ENCODE data around the gene PODNL1. TPM values are rescaled to one million over a fixed set of nuclear protein-coding genes. Genes with fewer than 3 reads are reported as not detected.

Gene PODNL1
- total and polyA plus RNA-seq, 2 of the 8 experiments (the other 6 are each of a cell fraction or from before 2014, with no cell fraction given) = 1.0 to 1.5 TPM

DNA sequence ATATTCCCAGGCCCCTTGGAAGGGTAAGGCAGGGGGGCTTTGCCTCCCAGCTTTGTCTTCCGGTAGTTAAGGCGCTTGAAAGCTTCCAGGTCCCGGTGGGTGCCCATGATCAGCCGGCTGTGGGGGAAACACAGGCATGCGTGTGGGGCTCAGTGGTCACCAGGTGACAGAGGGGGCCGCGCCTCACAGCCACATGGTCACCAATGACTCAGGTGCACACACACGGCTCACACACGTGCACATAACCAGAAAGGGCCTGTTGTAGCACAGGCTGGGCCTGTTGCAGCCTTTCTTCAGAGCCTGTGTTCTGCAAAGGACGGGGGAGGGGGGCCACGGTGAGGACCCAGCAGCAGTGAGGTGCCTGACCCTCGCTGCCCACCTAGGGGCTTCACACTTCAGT lies 55.4 kb downstream of the PODNL1 start (continued):
- TF ChIP-seq PHF8 (conservative IDR thresholded peaks at IDR 0.05; ENCODE audit: low read depth, low read length) = no peak
- no peak for TF ChIP-seq SIX5 (IDR thresholded peaks at IDR 0.05; ENCODE audit: low read depth, low read length)
- TF ChIP-seq SIN3A (conservative IDR thresholded peaks at IDR 0.05 in 1 of 2, IDR thresholded peaks at IDR 0.05 in 1 of 2; ENCODE audit: low read depth in 1 of 2, low read length in 2 of 2) = no peak
- TF ChIP-seq SP1 (IDR thresholded peaks at IDR 0.05; ENCODE audit: low read depth, low read length) = no peak
- TF ChIP-seq KDM5A (IDR thresholded peaks at IDR 0.05; ENCODE audit: low read length) = no peak

All from H1 (cell line).